Measurements from ENCODE around the gene XRN2.
A peak's percentile ranks its signal among the peaks of the same experiment; 100 is the strongest.

The XRN2 gene

GRCh38 chr20:21391185-21391971 is 88.2 kb downstream of the XRN2 start:
- no peak for DNase-seq (ENCODE audit: insufficient read length)
- no peak for FAIRE-seq
- TF ChIP-seq TAF1 (IDR thresholded peaks at IDR 0.05; ENCODE audit: borderline replicate concordance, low read depth, low read length): no peak
- 0 out of 2 replicates have a peak, but pooled peaks have one; percentile 22 for TF ChIP-seq POLR2A (IDR thresholded peaks at IDR 0.05; ENCODE audit: low read depth, low read length)

- FAIRE-seq (no peak), DNase-seq (ENCODE audit: insufficient read length) (no peak)
- TF ChIP-seq POLR2AphosphoS5 (IDR thresholded peaks at IDR 0.05; ENCODE audit: low read depth, low read length): no peak
- no peak for TF ChIP-seq TAF1 (IDR thresholded peaks at IDR 0.05; ENCODE audit: borderline replicate concordance, low read depth, low read length)
- no peak for TF ChIP-seq POLR2A (IDR thresholded peaks at IDR 0.05; ENCODE audit: low read depth, low read length)
These were observed 88.8 kb downstream of the XRN2 start for GRCh38 chr20:21391972-21392352.

GRCh38 chr20:21393166-21393565 is 90.0 kb downstream of the XRN2 start:
- DNase-seq (ENCODE audit: insufficient read length) (no peak), FAIRE-seq (no peak)
- TF ChIP-seq TAF1 (IDR thresholded peaks at IDR 0.05; ENCODE audit: borderline replicate concordance, low read depth, low read length) (no peak), POLR2AphosphoS5 (IDR thresholded peaks at IDR 0.05; ENCODE audit: low read depth, low read length) (no peak), POLR2A (IDR thresholded peaks at IDR 0.05; ENCODE audit: low read depth, low read length) (no peak)

- no peak for FAIRE-seq
- no peak for DNase-seq (ENCODE audit: insufficient read length)
- TF ChIP-seq POLR2AphosphoS5 (IDR thresholded peaks at IDR 0.05; ENCODE audit: low read depth, low read length): no peak
- no peak for TF ChIP-seq TAF1 (IDR thresholded peaks at IDR 0.05; ENCODE audit: borderline replicate concordance, low read depth, low read length)
- TF ChIP-seq POLR2A (IDR thresholded peaks at IDR 0.05; ENCODE audit: low read depth, low read length): no peak
These were observed 90.8 kb downstream of the XRN2 start for GRCh38 chr20:21393816-21394519.

- no peak for FAIRE-seq
- TF ChIP-seq TAF1 (IDR thresholded peaks at IDR 0.05; ENCODE audit: borderline replicate concordance, low read depth, low read length): no peak
- no peak for TF ChIP-seq POLR2A (IDR thresholded peaks at IDR 0.05; ENCODE audit: low read depth, low read length)
- no peak for TF ChIP-seq POLR2AphosphoS5 (IDR thresholded peaks at IDR 0.05; ENCODE audit: low read depth, low read length)
- DNase-seq (ENCODE audit: insufficient read length): no peak
These were observed 91.4 kb downstream of the XRN2 start for GRCh38 chr20:21394551-21394950.

GRCh38 chr20:21395051-21395665 is 92.0 kb downstream of the XRN2 start:
- FAIRE-seq: no peak
- TF ChIP-seq POLR2AphosphoS5 (IDR thresholded peaks at IDR 0.05; ENCODE audit: low read depth, low read length) (no peak), TAF1 (IDR thresholded peaks at IDR 0.05; ENCODE audit: borderline replicate concordance, low read depth, low read length) (no peak), POLR2A (IDR thresholded peaks at IDR 0.05; ENCODE audit: low read depth, low read length) (no peak)
- DNase-seq (ENCODE audit: insufficient read length): no peak

- TF ChIP-seq POLR2AphosphoS5 (IDR thresholded peaks at IDR 0.05; ENCODE audit: low read depth, low read length) (no peak), TAF1 (IDR thresholded peaks at IDR 0.05; ENCODE audit: borderline replicate concordance, low read depth, low read length) (no peak)
- DNase-seq (ENCODE audit: insufficient read length): no peak
- no peak for FAIRE-seq
These were observed 92.8 kb downstream of the XRN2 start for GRCh38 chr20:21395666-21396598.

- no peak for TF ChIP-seq TAF1 (IDR thresholded peaks at IDR 0.05; ENCODE audit: borderline replicate concordance, low read depth, low read length)
- TF ChIP-seq POLR2AphosphoS5 (IDR thresholded peaks at IDR 0.05; ENCODE audit: low read depth, low read length): no peak
- no peak for TF ChIP-seq POLR2A (IDR thresholded peaks at IDR 0.05; ENCODE audit: low read depth, low read length)
- FAIRE-seq (no peak), DNase-seq (ENCODE audit: insufficient read length) (no peak)
These were observed 93.6 kb downstream of the XRN2 start for GRCh38 chr20:21396599-21397340.

GRCh38 chr20:21397341-21398108 is 94.4 kb downstream of the XRN2 start, which contains the start of gene NKX2-4:
NKX2-4 (minus strand) TSS chr20:21397526; CDS start chr20:21397399, 127 bp downstream.
- FAIRE-seq: no peak
- no peak for DNase-seq (ENCODE audit: insufficient read length)
- TF ChIP-seq POLR2AphosphoS5 (IDR thresholded peaks at IDR 0.05; ENCODE audit: low read depth, low read length) (no peak), POLR2A (IDR thresholded peaks at IDR 0.05; ENCODE audit: low read depth, low read length) (no peak), TAF1 (IDR thresholded peaks at IDR 0.05; ENCODE audit: borderline replicate concordance, low read depth, low read length) (no peak)
